ENCODE results near the gene NXF1. TPM values are rescaled to one million over a fixed set of nuclear protein-coding genes. Genes with fewer than 3 reads are reported as not detected.

The NXF1 gene
- polyA plus RNA-seq, 1 experiment = 48.9 TPM

- no peaks in the 10 kb centered on the region for H3K9me3 ChIP-seq (ENCODE audit: control insufficient read depth, insufficient read depth, low read length)
- no peaks in the 10 kb centered on the region for H3K27me3 ChIP-seq (ENCODE audit: control insufficient read depth, insufficient read depth, low read length)
- H3K27ac ChIP-seq (ENCODE audit: low read depth, low read length) = no peak overlapping the region
- no peak for DNase-seq (ENCODE audit: low read depth, low spot score)
- no peak overlapping the region for H3K4me3 ChIP-seq (ENCODE audit: low read depth, low read length)
- ChIA-PET CTCF (no interaction called here), POLR2A (interaction anchor here (1.6 kb wide), 1 partner anchor 16 kb away, joined by 6 read pairs; no protein-coding TSS in a partner anchor)
- no peak for TF ChIP-seq CTCF (IDR thresholded peaks at IDR 0.05; ENCODE audit: low read depth, low read length)
Measured at GRCh38 chr11:62823677-62824076, 18.4 kb upstream of the NXF1 start.

- no peak for DNase-seq (ENCODE audit: low read depth, low spot score)
- ChIA-PET POLR2A (interaction anchor here (1.0 kb wide), 1 partner anchor 13 kb away, joined by 3 read pairs; no protein-coding TSS in a partner anchor), CTCF (interaction anchor here (1.4 to 2.8 kb wide), 2 partner anchors 31 to 67 kb away, joined by 4 to 13 read pairs; partner anchors contain the start of gene TMEM179B)
- no peak overlapping the region for H3K4me3 ChIP-seq (ENCODE audit: low read depth, low read length)
- H3K9me3 ChIP-seq (ENCODE audit: control insufficient read depth, insufficient read depth, low read length) = no peaks in the 10 kb centered on the region
- TF ChIP-seq CTCF (IDR thresholded peaks at IDR 0.05; ENCODE audit: low read depth, low read length) = no peak
- no peaks in the 10 kb centered on the region for H3K27me3 ChIP-seq (ENCODE audit: control insufficient read depth, insufficient read depth, low read length)
- no peak overlapping the region for H3K27ac ChIP-seq (ENCODE audit: low read depth, low read length)
Measured at GRCh38 chr11:62817129-62817528, 11.9 kb upstream of the NXF1 start.

GRCh38 chr11:62816557-62816956 lies 11.3 kb upstream of the NXF1 start:
- H3K4me3 ChIP-seq (ENCODE audit: low read depth, low read length) = no peak overlapping the region
- CTCF ChIA-PET = interaction anchor here (1.4 to 2.8 kb wide), 2 partner anchors 30 to 68 kb away, joined by 4 to 13 read pairs; partner anchors contain the start of gene TMEM179B
- no peak for TF ChIP-seq CTCF (IDR thresholded peaks at IDR 0.05; ENCODE audit: low read depth, low read length)
- no peak for DNase-seq (ENCODE audit: low read depth, low spot score)
- no peaks in the 10 kb centered on the region for H3K9me3 ChIP-seq (ENCODE audit: control insufficient read depth, insufficient read depth, low read length)
- POLR2A ChIA-PET = interaction anchor here (0.7 to 1.3 kb wide), 3 partner anchors 12 to 29 kb away, joined by 3 to 6 read pairs (median 5); partner anchors contain the start of gene STX5
- no peaks in the 10 kb centered on the region for H3K27me3 ChIP-seq (ENCODE audit: control insufficient read depth, insufficient read depth, low read length)
- no peak overlapping the region for H3K27ac ChIP-seq (ENCODE audit: low read depth, low read length)

- Histone ChIP-seq H3K9me3 (ENCODE audit: control insufficient read depth, insufficient read depth, low read length) (no peaks in the 10 kb centered on the region), H3K27ac (ENCODE audit: low read depth, low read length) (no peak overlapping the region), H3K4me3 (ENCODE audit: low read depth, low read length) (no peak overlapping the region), H3K27me3 (ENCODE audit: control insufficient read depth, insufficient read depth, low read length) (no peaks in the 10 kb centered on the region)
- TF ChIP-seq CTCF (IDR thresholded peaks at IDR 0.05; ENCODE audit: low read depth, low read length) = no peak
- ChIA-PET POLR2A (interaction anchor here (0.5 to 0.7 kb wide), 2 partner anchors 18 to 44 kb away, joined by 3 to 6 read pairs; no protein-coding TSS in a partner anchor), CTCF (interaction anchor here (0.7 to 1.1 kb wide), 2 partner anchors 25 to 903 kb away, joined by 4 to 5 read pairs; no protein-coding TSS in a partner anchor)
- DNase-seq (ENCODE audit: low read depth, low spot score) = no peak
Measured at GRCh38 chr11:62811659-62812058, 6.4 kb upstream of the NXF1 start.

- no peaks in the 10 kb centered on the region for H3K9me3 ChIP-seq (ENCODE audit: control insufficient read depth, insufficient read depth, low read length)
- no peak for TF ChIP-seq CTCF (IDR thresholded peaks at IDR 0.05; ENCODE audit: low read depth, low read length)
- no peaks in the 10 kb centered on the region for H3K27me3 ChIP-seq (ENCODE audit: control insufficient read depth, insufficient read depth, low read length)
- H3K4me3 ChIP-seq (ENCODE audit: low read depth, low read length) = no peak overlapping the region
- H3K27ac ChIP-seq (ENCODE audit: low read depth, low read length) = no peak overlapping the region
- CTCF ChIA-PET = no interaction called here
- POLR2A ChIA-PET = interaction anchor here (1.0 kb wide), 1 partner anchor 21 kb away, joined by 8 read pairs; the partner anchor contains the start of gene STX5
- DNase-seq (ENCODE audit: low read depth, low spot score) = no peak
Measured at GRCh38 chr11:62810748-62811147, 5.5 kb upstream of the NXF1 start.
